ENCODE data around the gene FRMPD1.

GRCh38 chr9:37632479-37632878, 18.3 kb upstream of the FRMPD1 start:
- no peak for TF ChIP-seq CTCF (conservative IDR thresholded peaks at IDR 0.05 in 1 of 2, IDR thresholded peaks at IDR 0.05 in 1 of 2; ENCODE audit: low read depth in 1 of 2, low read length in 2 of 2)
- no peak for TF ChIP-seq EZH2 (IDR thresholded peaks at IDR 0.05; ENCODE audit: low read length, missing control alignments)

Measured in fibroblast of lung (primary cell).